Heart left ventricle (tissue), 13 donors: ENCODE results near the gene DTNB.

Source experiments
- POLR2A ChIP-seq, 2 donors: fragments of 450-650 bp; IDR thresholded peaks; one replicate each; pipeline ENCODE4 v1.6.1; 2017; ENCODE audit warnings: antibody characterized with exemption in 2 of 2, mild to moderate bottlenecking in 2 of 2, moderate library complexity in 2 of 2
- TF ChIP-seq, protein P1 (sequence below), 12 donors: fragments of 200-600 bp; sonication (generic) in 4 of 12; IDR thresholded peaks; one replicate each; pipeline versions ENCODE4 v1.5.0 to v1.8.0; 2018 to 2022; ENCODE audit warnings: antibody characterized with exemption in 12 of 12, mild to moderate bottlenecking in 5 of 12
- donor health status: ischemic (EF 13 %, LVEDD 7.1; RV severe dilation, severe dysfunction).
- donor health status: DM: no; HTN: yes; CAD: no.
- donor health status: DM: no; HTN: no; CAD: no.
- donor health status: ischemic (EF 25% LVEDD 6.9; RV normal size, moderate dysfunction).
- donor health status: ischemic (EF 25% LVEDD 5.7; RV mildly dilated, moderate dysfunction).
- donor health status: ischemic (EF 35%, LVEDD 5.7; RV mildly dilated, moderate dysfunction).
- donor health status: nonischemic (EF 11% LVEDD 7.7; RV severe dilation, severe dysfunction).
- donor health status: DM: yes; HTN: yes; CAD: no.
- donor health status: PGD.
- donor health status: ischemic (EF 29% LVEDD 5.4; RV normal size, mild dysfunction).
- donor health status: nonischemic (EF 23%, LVEDD 6.1; RV moderate dilation, normal function).

GRCh38 chr2:25383806-25384205, 289.6 kb downstream of the DTNB start:
- TF ChIP-seq, protein P1, sequence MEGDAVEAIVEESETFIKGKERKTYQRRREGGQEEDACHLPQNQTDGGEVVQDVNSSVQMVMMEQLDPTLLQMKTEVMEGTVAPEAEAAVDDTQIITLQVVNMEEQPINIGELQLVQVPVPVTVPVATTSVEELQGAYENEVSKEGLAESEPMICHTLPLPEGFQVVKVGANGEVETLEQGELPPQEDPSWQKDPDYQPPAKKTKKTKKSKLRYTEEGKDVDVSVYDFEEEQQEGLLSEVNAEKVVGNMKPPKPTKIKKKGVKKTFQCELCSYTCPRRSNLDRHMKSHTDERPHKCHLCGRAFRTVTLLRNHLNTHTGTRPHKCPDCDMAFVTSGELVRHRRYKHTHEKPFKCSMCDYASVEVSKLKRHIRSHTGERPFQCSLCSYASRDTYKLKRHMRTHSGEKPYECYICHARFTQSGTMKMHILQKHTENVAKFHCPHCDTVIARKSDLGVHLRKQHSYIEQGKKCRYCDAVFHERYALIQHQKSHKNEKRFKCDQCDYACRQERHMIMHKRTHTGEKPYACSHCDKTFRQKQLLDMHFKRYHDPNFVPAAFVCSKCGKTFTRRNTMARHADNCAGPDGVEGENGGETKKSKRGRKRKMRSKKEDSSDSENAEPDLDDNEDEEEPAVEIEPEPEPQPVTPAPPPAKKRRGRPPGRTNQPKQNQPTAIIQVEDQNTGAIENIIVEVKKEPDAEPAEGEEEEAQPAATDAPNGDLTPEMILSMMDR (IDR thresholded peaks at IDR 0.05), result no peak
- TF ChIP-seq POLR2A (IDR thresholded peaks at IDR 0.05), result no peak
